NCI-H460 (cell line): ENCODE data around the gene KLC1. TPM values are rescaled to one million over a fixed set of nuclear protein-coding genes. Genes with fewer than 3 reads are reported as not detected.
"Not testable (repeated sequence)": the region's sequence is repeated elsewhere in the genome, so short reads cannot be mapped to it uniquely, and the experiment has no call there.

ENCODE experiments used
- DNase-seq: peaks from one replicate; pipeline ENCODE4 v3.0.0-alpha.2; 2016; ENCODE audit warnings: low read depth; ENCODE audit errors: extremely low read depth
- total RNA-seq: library from RNA; depleted of rRNA; stranded (reverse); fragments of >200 nt; shearing (Covaris generic); gene quantifications from 2 replicates; pipeline ENCODE4 v1.2.3, GENCODE V29; 2014

The KLC1 gene
- total RNA-seq, 1 experiment from 2014 or later = 137 TPM

GRCh38 chr14:103687712-103688111 lies 58.7 kb downstream of the KLC1 start:
- no peak for DNase-seq

GRCh38 chr14:103688441-103688840 lies 59.4 kb downstream of the KLC1 start:
- no peak for DNase-seq

GRCh38 chr14:103688906-103689902 lies 60.2 kb downstream of the KLC1 start:
- no peak for DNase-seq

GRCh38 chr14:103690332-103690731 lies 61.3 kb downstream of the KLC1 start:
- no peak for DNase-seq

GRCh38 chr14:103691655-103692054 lies 62.6 kb downstream of the KLC1 start:
- DNase-seq = not testable (repeated sequence)

- no peak for DNase-seq
Observed at GRCh38 chr14:103692159-103692558, 63.1 kb downstream of the KLC1 start.

GRCh38 chr14:103692871-103693270 lies 63.9 kb downstream of the KLC1 start:
- DNase-seq = no peak

- no peak for DNase-seq
Observed at GRCh38 chr14:103693515-103693914, 64.5 kb downstream of the KLC1 start.

- DNase-seq = no peak
Observed at GRCh38 chr14:103694572-103695026, 65.6 kb downstream of the KLC1 start.

GRCh38 chr14:103695296-103696069 lies 66.5 kb downstream of the KLC1 start:
- no peak for DNase-seq

GRCh38 chr14:103696070-103696402 lies 67.0 kb downstream of the KLC1 start:
- no peak for DNase-seq

- DNase-seq = no peak
Observed at GRCh38 chr14:103696466-103697071, 67.6 kb downstream of the KLC1 start.

- DNase-seq = no peak
Observed at GRCh38 chr14:103697206-103697602, 68.2 kb downstream of the KLC1 start.

GRCh38 chr14:103697603-103698379 lies 68.8 kb downstream of the KLC1 start:
- DNase-seq = no peak

- no peak for DNase-seq
Observed at GRCh38 chr14:103698380-103699260, 69.6 kb downstream of the KLC1 start.

GRCh38 chr14:103699261-103699661 lies 70.2 kb downstream of the KLC1 start:
- no peak for DNase-seq

GRCh38 chr14:103699901-103700752 lies 71.1 kb downstream of the KLC1 start:
- DNase-seq = no peak

GRCh38 chr14:103700753-103701490 lies 71.9 kb downstream of the KLC1 start:
- DNase-seq = no peak
